ENCODE results near the gene COL5A1.

COL5A1 gene

DNA sequence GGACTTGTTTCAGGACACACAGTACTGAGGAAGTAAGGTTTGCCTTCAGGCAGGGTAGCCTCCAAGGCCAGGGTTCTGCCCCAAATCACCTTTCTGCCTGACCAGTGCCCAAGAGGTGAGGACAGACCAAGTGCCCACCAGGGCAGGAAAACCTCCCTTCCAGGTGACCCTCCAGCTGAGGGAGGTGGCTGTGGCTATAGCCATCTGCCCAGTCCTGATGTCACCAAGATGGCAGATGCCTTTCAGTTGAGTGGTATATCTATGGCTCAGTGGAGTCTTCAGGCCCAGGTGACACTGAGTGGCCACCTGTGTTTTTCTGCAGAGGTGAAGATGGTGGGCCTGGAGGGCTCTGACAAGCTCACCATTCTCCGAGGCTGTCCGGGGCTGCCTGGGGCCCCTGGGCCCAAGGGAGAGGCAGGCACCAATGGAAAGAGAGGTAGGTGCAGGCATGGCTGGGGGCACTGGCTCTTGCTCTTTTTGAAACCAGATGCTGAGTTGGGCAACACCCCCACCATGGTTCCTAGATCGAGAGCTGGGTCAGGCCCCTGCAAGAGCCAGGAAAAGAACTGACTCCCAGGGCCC lies 240.7 kb downstream of the COL5A1 start:
- H4K20me1 ChIP-seq (ENCODE audit: insufficient read depth, low read length), result no peaks in the 10 kb centered on the region
- no peak for TF ChIP-seq EZH2phosphoT487 (IDR thresholded peaks at IDR 0.05; ENCODE audit: low read depth)
- TF ChIP-seq CTCF (IDR thresholded peaks at IDR 0.05; ENCODE audit: low read depth, low read length), result no peak
- no peaks in the 10 kb centered on the region for H3K9me3 ChIP-seq (ENCODE audit: insufficient read depth, low read length)
- no peaks in the 10 kb centered on the region for H3K4me1 ChIP-seq (ENCODE audit: low read length)
- no peak overlapping the region for H3K4me2 ChIP-seq (ENCODE audit: low read length)
- no peaks in the 10 kb centered on the region for H3K27me3 ChIP-seq (ENCODE audit: low read depth, low read length)
- H3K79me2 ChIP-seq (ENCODE audit: low read length), result no peaks in the 10 kb centered on the region
- H3K36me3 ChIP-seq (replicated peaks; ENCODE audit: low read depth, low read length), result no peaks in the 10 kb centered on the region
- no peak overlapping the region for H2AFZ ChIP-seq (ENCODE audit: low read depth, low read length)
- no peak overlapping the region for H3K27ac ChIP-seq (ENCODE audit: low read length)
- no peak overlapping the region for H3K9ac ChIP-seq (ENCODE audit: low read length)
- H3K4me3 ChIP-seq (ENCODE audit: low read length), result no peak overlapping the region

DNA sequence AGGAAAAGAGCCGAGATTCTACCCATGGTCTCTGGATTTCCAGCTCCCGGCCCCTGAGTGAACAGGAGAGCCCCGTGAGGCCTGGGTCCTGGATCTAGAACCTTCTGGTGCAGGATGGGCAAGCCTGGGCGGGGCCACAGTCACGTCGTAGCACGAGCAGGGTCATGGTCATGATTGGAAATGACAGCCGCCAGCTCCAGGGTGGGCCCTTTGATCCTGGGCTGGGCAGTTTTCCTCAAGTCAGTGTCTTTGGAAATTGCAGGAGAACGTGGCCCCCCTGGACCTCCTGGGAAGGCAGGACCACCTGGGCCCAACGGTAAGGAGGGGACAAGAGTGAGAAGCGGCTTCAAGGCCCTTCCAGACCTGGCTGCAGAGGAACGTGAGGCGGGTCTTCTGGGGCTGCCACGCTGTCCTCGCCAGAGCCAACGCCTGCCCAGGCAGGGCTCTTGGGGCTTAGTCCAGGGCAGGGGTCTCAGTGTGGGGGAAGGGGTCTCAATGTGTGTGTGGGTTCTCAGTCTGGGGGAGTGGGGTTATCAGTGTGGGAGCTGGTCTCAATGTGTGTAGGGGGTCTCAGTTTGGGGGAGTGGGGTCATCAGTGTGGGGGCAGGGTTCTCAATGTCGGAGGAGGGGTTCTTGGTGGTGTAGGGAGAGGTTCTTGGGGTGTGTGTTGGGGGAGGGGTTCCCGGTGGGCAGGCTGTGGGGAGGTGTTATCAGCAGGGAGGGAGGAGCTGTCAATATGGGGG lies 241.6 kb downstream of the COL5A1 start:
- H3K4me2 ChIP-seq (ENCODE audit: low read length), result no peak overlapping the region
- no peak overlapping the region for H3K9ac ChIP-seq (ENCODE audit: low read length)
- no peak overlapping the region for H3K27ac ChIP-seq (ENCODE audit: low read length)
- no peaks in the 10 kb centered on the region for H4K20me1 ChIP-seq (ENCODE audit: insufficient read depth, low read length)
- no peaks in the 10 kb centered on the region for H3K9me3 ChIP-seq (ENCODE audit: insufficient read depth, low read length)
- H3K27me3 ChIP-seq (ENCODE audit: low read depth, low read length), result no peaks in the 10 kb centered on the region
- H3K4me1 ChIP-seq (ENCODE audit: low read length), result no peaks in the 10 kb centered on the region
- no peak overlapping the region for H2AFZ ChIP-seq (ENCODE audit: low read depth, low read length)
- no peaks in the 10 kb centered on the region for H3K36me3 ChIP-seq (replicated peaks; ENCODE audit: low read depth, low read length)
- H3K79me2 ChIP-seq (ENCODE audit: low read length), result no peaks in the 10 kb centered on the region
- TF ChIP-seq EZH2phosphoT487 (IDR thresholded peaks at IDR 0.05; ENCODE audit: low read depth) (no peak), CTCF (IDR thresholded peaks at IDR 0.05; ENCODE audit: low read depth, low read length) (no peak)
- no peak overlapping the region for H3K4me3 ChIP-seq (ENCODE audit: low read length)

DNA sequence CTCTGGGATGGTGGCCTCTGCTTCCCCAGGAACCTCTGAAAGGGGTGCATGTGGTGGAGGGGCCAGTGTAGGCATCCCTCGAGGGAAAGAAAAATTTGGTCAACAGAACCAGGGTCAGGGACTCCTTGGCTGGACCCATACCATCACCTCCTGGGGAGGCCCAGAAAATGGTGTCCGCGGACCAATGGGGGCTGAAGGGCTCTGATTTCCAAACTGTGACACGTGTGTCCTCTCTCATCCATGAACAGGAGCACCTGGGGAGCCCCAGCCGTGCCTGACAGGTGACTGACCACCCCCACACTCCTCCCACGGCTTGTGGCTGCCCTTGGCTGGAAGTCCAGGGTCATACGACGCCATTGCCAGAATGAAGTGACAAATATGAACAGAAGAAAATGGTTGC lies 242.9 kb downstream of the COL5A1 start:
- H3K9me3 ChIP-seq (ENCODE audit: insufficient read depth, low read length), result no peaks in the 10 kb centered on the region
- H3K4me3 ChIP-seq (ENCODE audit: low read length), result no peak overlapping the region
- H3K4me1 ChIP-seq (ENCODE audit: low read length), result no peaks in the 10 kb centered on the region
- no peaks in the 10 kb centered on the region for H3K27me3 ChIP-seq (ENCODE audit: low read depth, low read length)
- no peak overlapping the region for H3K27ac ChIP-seq (ENCODE audit: low read length)
- no peak for TF ChIP-seq EZH2phosphoT487 (IDR thresholded peaks at IDR 0.05; ENCODE audit: low read depth)
- TF ChIP-seq CTCF (IDR thresholded peaks at IDR 0.05; ENCODE audit: low read depth, low read length), result no peak
- no peaks in the 10 kb centered on the region for H3K79me2 ChIP-seq (ENCODE audit: low read length)
- H3K4me2 ChIP-seq (ENCODE audit: low read length), result no peak overlapping the region
- no peak overlapping the region for H3K9ac ChIP-seq (ENCODE audit: low read length)
- no peaks in the 10 kb centered on the region for H4K20me1 ChIP-seq (ENCODE audit: insufficient read depth, low read length)
- no peaks in the 10 kb centered on the region for H3K36me3 ChIP-seq (replicated peaks; ENCODE audit: low read depth, low read length)
- no peak overlapping the region for H2AFZ ChIP-seq (ENCODE audit: low read depth, low read length)

GRCh38 chr9:134885001-134885678 lies 243.5 kb downstream of the COL5A1 start:
- H3K4me1 ChIP-seq (ENCODE audit: low read length), result no peaks in the 10 kb centered on the region
- H3K9me3 ChIP-seq (ENCODE audit: insufficient read depth, low read length), result no peaks in the 10 kb centered on the region
- no peak overlapping the region for H3K4me2 ChIP-seq (ENCODE audit: low read length)
- H3K9ac ChIP-seq (ENCODE audit: low read length), result no peak overlapping the region
- no peak overlapping the region for H3K4me3 ChIP-seq (ENCODE audit: low read length)
- no peaks in the 10 kb centered on the region for H3K79me2 ChIP-seq (ENCODE audit: low read length)
- no peaks in the 10 kb centered on the region for H4K20me1 ChIP-seq (ENCODE audit: insufficient read depth, low read length)
- no peak overlapping the region for H2AFZ ChIP-seq (ENCODE audit: low read depth, low read length)
- no peaks in the 10 kb centered on the region for H3K36me3 ChIP-seq (replicated peaks; ENCODE audit: low read depth, low read length)
- no peak overlapping the region for H3K27ac ChIP-seq (ENCODE audit: low read length)
- TF ChIP-seq CTCF (IDR thresholded peaks at IDR 0.05; ENCODE audit: low read depth, low read length) (no peak), EZH2phosphoT487 (IDR thresholded peaks at IDR 0.05; ENCODE audit: low read depth) (no peak)
- no peaks in the 10 kb centered on the region for H3K27me3 ChIP-seq (ENCODE audit: low read depth, low read length)
